Activated CD8-positive, alpha-beta memory T cell treated with anti-CD3 and anti-CD28 coated beads, Interleukin-2, amount 50 U/mL, for 48 hours (primary cell): ENCODE measurements around the gene PAWR.
"Not testable (repeated sequence)": the region's sequence is repeated elsewhere in the genome, so short reads cannot be mapped to it uniquely, and the experiment has no call there.

Experiments used
- DNase-seq: peaks from one replicate; pipeline ENCODE4 v3.0.0-alpha.2; 2020

PAWR gene

GRCh38 chr12:79547044-79547734, 143.6 kb downstream of the PAWR start:
- no peak for DNase-seq

DNA sequence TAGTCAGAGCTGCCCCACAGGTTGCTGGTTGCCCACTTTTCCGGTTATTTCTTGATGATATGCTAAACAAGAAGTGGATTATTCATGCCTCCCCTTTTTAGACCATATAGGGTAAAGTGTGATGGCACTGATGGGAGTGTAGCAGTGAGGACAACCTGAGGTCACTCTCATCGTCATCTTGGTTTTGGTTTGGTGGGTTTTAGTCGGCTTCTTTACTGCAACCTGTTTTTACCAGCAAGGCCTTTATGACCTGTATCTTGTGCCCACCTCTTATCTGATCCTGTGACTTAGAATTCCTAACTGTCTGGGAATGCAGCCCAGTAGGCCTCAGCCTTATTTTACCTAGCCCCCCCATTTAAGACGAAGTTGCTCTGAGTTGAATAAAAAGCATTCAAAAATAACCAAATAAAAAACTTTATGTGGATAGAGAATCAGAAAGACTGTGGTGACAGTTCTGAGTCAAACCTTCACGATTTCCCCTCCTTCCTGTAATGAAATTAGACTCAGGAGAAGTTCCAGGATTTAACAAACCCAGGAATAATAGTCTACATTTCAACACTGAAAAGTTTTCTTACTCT, 144.2 kb downstream of the PAWR start:
- no peak for DNase-seq

GRCh38 chr12:79544439-79544838, 146.3 kb downstream of the PAWR start:
- not testable (repeated sequence) for DNase-seq

GRCh38 chr12:79537675-79538074, 153.1 kb downstream of the PAWR start:
- no peak for DNase-seq

- DNase-seq, result no peak
Measured at GRCh38 chr12:79535751-79536150, 155.0 kb downstream of the PAWR start.
